Astrocyte (in vitro differentiated cells and primary cell): ENCODE data around the gene RNF180. TPM values are rescaled to one million over a fixed set of nuclear protein-coding genes. Genes with fewer than 3 reads are reported as not detected.

Experiments
- DNase-seq: peaks from one replicate; pipeline ENCODE4 v3.0.0-alpha.2; 2010; ENCODE audit warnings: low read depth
- FAIRE-seq: peaks from 2 replicates; lab custom pipeline; 2011; peaks lifted over from hg19 to GRCh38; lab: Jason Lieb, UNC
- H2AFZ ChIP-seq: 2 replicates; pipeline ENCODE4 v1.6.0; 2012; ENCODE audit warnings: low read depth, low read length, inconsistent platforms
- H3K27ac ChIP-seq: 2 replicates; pipeline ENCODE4 v1.5.1; 2011; ENCODE audit warnings: low read depth, low read length, inconsistent platforms
- H3K27me3 ChIP-seq: 2 replicates; pipeline ENCODE4 v1.6.0; 2011; ENCODE audit warnings: low read length, inconsistent platforms; ENCODE audit not compliant: insufficient read depth
- H3K36me3 ChIP-seq: 2 replicates; pipeline ENCODE4 v1.5.1; 2011; ENCODE audit warnings: low read length, inconsistent platforms; ENCODE audit not compliant: insufficient read depth
- H3K4me1 ChIP-seq: 2 replicates; pipeline ENCODE4 v1.5.1; 2011; ENCODE audit warnings: low read length, inconsistent platforms; ENCODE audit not compliant: insufficient read depth
- H3K4me2 ChIP-seq: 2 replicates; pipeline ENCODE4 v1.6.0; 2012; ENCODE audit warnings: low read length, inconsistent platforms
- H3K4me3 ChIP-seq: 2 replicates; pipeline ENCODE4 v1.5.1; 2011; ENCODE audit warnings: low read depth, mild to moderate bottlenecking, low read length, inconsistent platforms; ENCODE audit not compliant: insufficient read depth
- H3K79me2 ChIP-seq: 2 replicates; pipeline ENCODE4 v1.6.0; 2012; ENCODE audit warnings: mild to moderate bottlenecking, low read length, inconsistent platforms; ENCODE audit not compliant: insufficient read depth
- H3K9ac ChIP-seq: 2 replicates; pipeline ENCODE4 v1.6.0; 2012; ENCODE audit warnings: mild to moderate bottlenecking, low read length, inconsistent platforms
- H3K9me3 ChIP-seq: 2 replicates; pipeline ENCODE4 v1.5.1; 2012; ENCODE audit warnings: low read depth, mild to moderate bottlenecking, low read length, inconsistent platforms; ENCODE audit not compliant: insufficient read depth
- H4K20me1 ChIP-seq: 2 replicates; pipeline ENCODE4 v1.6.0; 2012; ENCODE audit warnings: low read length, inconsistent platforms; ENCODE audit not compliant: insufficient read depth
- H3K27ac Mint-ChIP-seq: one replicate; pipeline ENCODE4 v1.8.0; 2021; ENCODE audit warnings: mild to moderate bottlenecking, mixed read lengths; ENCODE audit not compliant: unreplicated experiment
- H3K27me3 Mint-ChIP-seq: one replicate; pipeline ENCODE4 v1.8.0; 2021; ENCODE audit warnings: low read depth, mixed read lengths; ENCODE audit not compliant: unreplicated experiment
- H3K36me3 Mint-ChIP-seq: one replicate; pipeline ENCODE4 v1.8.0; 2021; ENCODE audit warnings: low read depth, mixed read lengths; ENCODE audit not compliant: unreplicated experiment
- H3K4me1 Mint-ChIP-seq: one replicate; pipeline ENCODE4 v1.8.0; 2021; ENCODE audit warnings: low read depth, mixed read lengths; ENCODE audit not compliant: unreplicated experiment
- H3K4me3 Mint-ChIP-seq: one replicate; pipeline ENCODE4 v1.8.0; 2021; ENCODE audit warnings: mild to moderate bottlenecking, moderate library complexity, mixed read lengths; ENCODE audit not compliant: unreplicated experiment
- H3K9me3 Mint-ChIP-seq: one replicate; pipeline ENCODE4 v1.8.0; 2021; ENCODE audit warnings: mild to moderate bottlenecking, mixed read lengths; ENCODE audit not compliant: unreplicated experiment
- EZH2 ChIP-seq: IDR thresholded peaks from 2 replicates; pipeline ENCODE4 v1.6.1; 2012; ENCODE audit warnings: mild to moderate bottlenecking, low read length, inconsistent platforms; ENCODE audit not compliant: insufficient read depth
- total RNA-seq: library from RNA; stranded (reverse); gene quantifications from 2 replicates; pipeline ENCODE4 v1.2.1, GENCODE V29; 2021
- TF ChIP-seq, protein P1 (sequence below): IDR thresholded peaks from 2 replicates; pipeline ENCODE4 v1.5.1; 2011; ENCODE audit warnings: low read depth, mild to moderate bottlenecking, inconsistent platforms, low read length, moderate library complexity; ENCODE audit not compliant: insufficient read depth

RNF180 gene
- total RNA-seq, 1 donor from 2014 or later, result 5.4 TPM

GRCh38 chr5:64323591-64323990 lies 157.9 kb downstream of the RNF180 start:
- Mint-ChIP-seq H3K9me3 (peaks cover 5% of the 10 kb centered on the region), H3K27ac (no peak overlapping the region), H3K4me3 (no peak overlapping the region), H3K27me3 (no peaks in the 10 kb centered on the region), H3K36me3 (peaks cover 10% of the 10 kb centered on the region), H3K4me1 (no peaks in the 10 kb centered on the region)
- Histone ChIP-seq H3K27me3 (no peaks in the 10 kb centered on the region), H3K9ac (no peak overlapping the region), H3K36me3 (no peaks in the 10 kb centered on the region), H3K4me3 (no peak overlapping the region), H3K79me2 (no peaks in the 10 kb centered on the region), H2AFZ (no peak overlapping the region), H3K27ac (no peak overlapping the region), H3K4me1 (no peaks in the 10 kb centered on the region), H4K20me1 (no peaks in the 10 kb centered on the region), H3K9me3 (no peaks in the 10 kb centered on the region), H3K4me2 (no peak overlapping the region)
- no peak for DNase-seq
- no peak for FAIRE-seq
- no peak for TF ChIP-seq EZH2
- TF ChIP-seq, protein P1, sequence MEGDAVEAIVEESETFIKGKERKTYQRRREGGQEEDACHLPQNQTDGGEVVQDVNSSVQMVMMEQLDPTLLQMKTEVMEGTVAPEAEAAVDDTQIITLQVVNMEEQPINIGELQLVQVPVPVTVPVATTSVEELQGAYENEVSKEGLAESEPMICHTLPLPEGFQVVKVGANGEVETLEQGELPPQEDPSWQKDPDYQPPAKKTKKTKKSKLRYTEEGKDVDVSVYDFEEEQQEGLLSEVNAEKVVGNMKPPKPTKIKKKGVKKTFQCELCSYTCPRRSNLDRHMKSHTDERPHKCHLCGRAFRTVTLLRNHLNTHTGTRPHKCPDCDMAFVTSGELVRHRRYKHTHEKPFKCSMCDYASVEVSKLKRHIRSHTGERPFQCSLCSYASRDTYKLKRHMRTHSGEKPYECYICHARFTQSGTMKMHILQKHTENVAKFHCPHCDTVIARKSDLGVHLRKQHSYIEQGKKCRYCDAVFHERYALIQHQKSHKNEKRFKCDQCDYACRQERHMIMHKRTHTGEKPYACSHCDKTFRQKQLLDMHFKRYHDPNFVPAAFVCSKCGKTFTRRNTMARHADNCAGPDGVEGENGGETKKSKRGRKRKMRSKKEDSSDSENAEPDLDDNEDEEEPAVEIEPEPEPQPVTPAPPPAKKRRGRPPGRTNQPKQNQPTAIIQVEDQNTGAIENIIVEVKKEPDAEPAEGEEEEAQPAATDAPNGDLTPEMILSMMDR, result no peak

DNA sequence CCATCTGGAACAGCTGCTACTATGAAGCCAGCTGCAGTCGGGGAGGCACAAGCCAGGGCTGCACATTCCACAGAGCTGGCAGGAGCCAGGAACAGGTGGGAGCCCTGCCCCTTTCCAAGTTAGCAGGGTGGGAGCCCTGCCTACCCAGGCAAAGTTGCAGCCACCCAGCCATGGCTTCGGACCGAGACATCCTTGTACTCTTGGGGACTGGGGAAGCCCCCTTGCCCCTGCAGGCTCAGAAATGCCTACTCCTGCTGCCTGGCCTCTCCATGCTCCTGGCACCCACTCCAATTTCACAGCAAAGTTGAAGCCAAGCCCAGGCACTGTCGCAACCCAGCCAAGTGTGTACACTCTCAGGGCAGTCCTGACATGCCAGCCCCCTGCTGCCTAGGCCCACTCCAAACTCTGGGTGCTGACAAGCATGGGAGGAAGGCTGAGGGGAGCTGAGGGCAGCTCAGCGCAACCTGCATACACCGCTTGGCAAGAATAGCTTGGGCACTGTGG lies 165.1 kb downstream of the RNF180 start:
- FAIRE-seq, result no peak
- no peak for TF ChIP-seq EZH2
- TF ChIP-seq, protein P1, result no peak
- Mint-ChIP-seq H3K4me1 (no peaks in the 10 kb centered on the region), H3K4me3 (no peak overlapping the region), H3K36me3 (peaks cover 12% of the 10 kb centered on the region), H3K27me3 (no peaks in the 10 kb centered on the region), H3K27ac (no peak overlapping the region), H3K9me3 (peaks cover 1% of the 10 kb centered on the region)
- Histone ChIP-seq H3K4me2 (no peak overlapping the region), H3K27me3 (no peaks in the 10 kb centered on the region), H3K4me1 (no peaks in the 10 kb centered on the region), H3K27ac (no peak overlapping the region), H4K20me1 (no peaks in the 10 kb centered on the region), H3K9me3 (no peaks in the 10 kb centered on the region), H2AFZ (no peak overlapping the region), H3K9ac (no peak overlapping the region), H3K79me2 (no peaks in the 10 kb centered on the region), H3K36me3 (no peaks in the 10 kb centered on the region), H3K4me3 (no peak overlapping the region)
- DNase-seq, result no peak

DNA sequence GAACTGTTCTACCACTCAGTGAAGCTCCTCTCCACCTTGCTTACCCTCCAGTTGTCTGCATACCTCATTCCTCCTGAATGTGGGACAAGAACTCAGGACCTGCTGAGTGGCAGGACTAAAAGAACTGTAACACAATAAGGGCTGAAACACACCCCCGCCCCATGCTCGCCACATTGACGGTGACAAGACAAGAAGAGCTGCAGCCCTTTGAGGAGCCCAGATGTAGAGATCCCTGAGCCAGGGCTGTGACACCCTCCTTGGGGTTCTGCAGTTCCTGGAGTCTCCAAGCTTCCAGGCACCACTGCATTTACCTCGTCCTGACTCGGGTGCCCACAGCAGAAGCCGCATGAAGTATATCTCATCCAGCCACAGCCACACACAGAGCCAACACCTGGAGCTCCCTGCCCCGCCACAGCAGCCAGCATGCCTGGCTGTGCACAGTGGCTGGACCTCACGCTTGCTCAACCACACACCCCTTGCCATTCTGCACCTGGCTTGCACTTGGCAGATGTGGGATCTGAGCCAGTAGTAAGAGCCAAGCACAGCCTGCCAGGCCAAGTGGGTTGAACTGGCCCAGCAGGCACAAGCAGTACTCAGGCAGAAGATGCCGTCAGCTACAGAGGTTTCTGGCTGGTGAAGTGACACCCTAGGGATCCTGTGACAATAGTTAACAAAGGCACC lies 166.1 kb downstream of the RNF180 start:
- H3K4me3 Mint-ChIP-seq, result no peak overlapping the region
- H3K27ac Mint-ChIP-seq, result no peak overlapping the region
- FAIRE-seq, result no peak
- Histone ChIP-seq H3K36me3 (no peaks in the 10 kb centered on the region), H3K4me2 (no peak overlapping the region), H2AFZ (no peak overlapping the region), H4K20me1 (no peaks in the 10 kb centered on the region), H3K4me3 (no peak overlapping the region), H3K79me2 (no peaks in the 10 kb centered on the region), H3K27me3 (no peaks in the 10 kb centered on the region), H3K27ac (no peak overlapping the region), H3K9ac (no peak overlapping the region), H3K4me1 (no peaks in the 10 kb centered on the region), H3K9me3 (no peaks in the 10 kb centered on the region)
- no peaks in the 10 kb centered on the region for H3K4me1 Mint-ChIP-seq
- H3K27me3 Mint-ChIP-seq, result no peaks in the 10 kb centered on the region
- H3K9me3 Mint-ChIP-seq, result no peaks in the 10 kb centered on the region
- H3K36me3 Mint-ChIP-seq, result peaks cover 7% of the 10 kb centered on the region
- no peak for TF ChIP-seq EZH2
- TF ChIP-seq, protein P1, result no peak
- DNase-seq, result no peak
